HS-27A (cell line): ENCODE results near the gene SCNN1A.
A peak's percentile ranks its signal among the peaks of the same experiment; 100 is the strongest.

ENCODE experiments used
- DNase-seq: peaks from one replicate; pipeline ENCODE4 v3.0.0-alpha.2; 2012; ENCODE audit warnings: low read depth, missing footprints

The SCNN1A gene

DNA sequence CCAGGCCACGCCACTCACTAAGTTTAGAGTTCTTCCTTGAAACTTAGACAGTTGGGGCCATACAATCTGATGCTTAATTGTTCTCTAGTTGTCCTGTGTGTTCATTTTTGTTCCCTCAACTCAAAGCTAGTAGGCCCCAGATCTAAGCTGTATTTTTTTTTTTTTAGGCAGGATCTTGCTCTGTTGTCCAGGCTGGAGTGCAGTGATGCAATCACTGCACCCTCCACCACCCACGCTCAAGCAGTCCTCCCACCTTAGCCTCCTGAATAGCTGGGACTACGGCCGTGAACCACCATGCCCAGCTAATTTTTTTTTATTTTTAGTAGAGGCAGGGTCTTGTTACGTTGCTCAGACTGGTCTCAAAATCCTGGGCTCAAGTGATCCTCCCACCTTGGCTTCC is 41.0 kb downstream of the SCNN1A start:
- DNase-seq = no peak

DNA sequence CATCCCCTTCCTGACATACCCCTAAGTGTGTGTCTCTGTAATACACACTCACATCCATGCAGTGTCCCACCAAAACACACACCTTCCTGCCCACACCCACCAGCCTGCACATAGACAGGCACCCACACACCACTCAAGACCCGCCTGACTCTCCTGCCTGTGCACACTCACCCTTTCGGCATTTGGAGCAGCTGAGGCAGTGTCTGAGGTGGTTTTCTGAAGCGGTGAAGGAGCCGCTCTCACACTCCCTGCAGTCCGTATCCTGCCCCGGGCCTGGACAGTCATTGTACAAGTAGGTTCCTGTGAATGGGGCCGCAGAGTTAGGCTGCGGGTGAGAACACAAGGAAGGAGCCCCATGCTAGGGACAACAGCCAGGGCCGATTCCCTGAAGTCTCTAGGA is 41.8 kb downstream of the SCNN1A start:
- DNase-seq = no peak

DNA sequence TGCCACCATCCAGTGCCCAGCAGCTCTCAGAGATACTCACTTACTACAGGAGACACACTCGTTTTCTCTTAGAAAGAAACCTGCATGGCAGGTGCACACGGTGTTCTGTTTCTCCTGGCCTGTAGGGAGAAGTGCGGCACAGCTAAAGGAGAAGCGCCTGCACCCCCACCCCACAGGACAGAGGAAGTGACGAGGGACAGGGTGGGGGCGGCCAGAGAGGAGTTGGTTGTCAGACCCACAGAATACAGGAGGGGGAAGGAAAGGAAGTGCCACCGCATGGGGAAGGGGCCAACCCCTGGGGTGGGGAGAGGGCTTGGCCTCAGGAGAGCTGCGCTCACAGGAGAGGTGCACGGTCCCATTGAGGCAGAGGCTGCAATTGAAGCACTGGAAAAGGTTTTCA is 42.3 kb downstream of the SCNN1A start:
- DNase-seq = no peak

DNA sequence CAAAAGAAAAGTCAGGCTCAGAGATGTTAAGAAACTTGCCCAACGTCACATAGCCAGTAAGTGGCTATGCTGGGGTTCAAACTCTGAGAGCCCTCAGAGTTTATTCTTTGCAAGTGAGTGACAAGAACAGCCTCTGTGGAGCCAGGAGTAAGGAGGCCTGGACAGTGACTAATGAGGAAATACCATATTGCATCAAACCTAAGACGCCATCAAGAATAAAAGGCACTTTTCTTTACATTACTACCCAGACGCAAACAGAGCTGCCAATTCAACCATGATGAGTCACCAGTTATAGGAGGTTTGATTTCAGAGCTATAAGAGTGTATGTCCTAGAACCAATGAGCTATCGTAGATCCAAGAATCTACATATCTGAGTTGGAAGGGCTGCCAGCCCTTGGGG is 42.9 kb downstream of the SCNN1A start:
- DNase-seq = no peak

DNA sequence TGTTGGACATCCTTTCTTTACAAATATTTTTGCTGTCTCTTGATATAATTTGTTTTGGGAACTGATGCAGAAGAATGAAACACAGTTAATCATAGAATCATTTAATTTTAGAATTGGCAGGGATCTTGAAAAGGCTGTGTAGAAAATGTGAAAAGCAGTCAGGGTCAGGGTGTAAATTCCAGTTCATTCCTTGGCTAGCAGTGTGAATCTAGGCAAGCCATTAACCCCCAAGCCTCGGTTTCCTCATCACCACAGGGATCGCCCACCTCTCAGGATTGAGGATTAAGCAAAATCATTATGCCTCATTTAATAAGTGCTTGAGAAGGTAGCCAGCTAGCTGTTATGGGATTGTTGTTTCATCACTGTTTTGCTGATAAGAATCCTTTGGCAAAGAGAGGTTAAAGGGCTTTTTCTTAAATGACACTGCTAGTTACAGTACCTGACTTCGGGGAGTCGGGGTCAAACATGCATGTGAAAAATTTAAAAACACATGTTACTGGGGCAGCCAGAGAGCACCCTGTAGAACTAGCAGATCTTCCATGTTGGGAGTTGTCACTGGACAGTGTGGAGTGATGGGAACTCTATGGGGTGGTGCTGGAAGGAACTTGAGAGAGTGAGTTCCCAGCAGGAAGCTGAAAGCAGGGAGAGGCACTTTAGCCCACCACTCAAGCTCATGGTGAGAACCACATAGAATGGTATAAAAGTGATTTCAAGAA is 44.2 kb downstream of the SCNN1A start:
- no peak for DNase-seq

DNA sequence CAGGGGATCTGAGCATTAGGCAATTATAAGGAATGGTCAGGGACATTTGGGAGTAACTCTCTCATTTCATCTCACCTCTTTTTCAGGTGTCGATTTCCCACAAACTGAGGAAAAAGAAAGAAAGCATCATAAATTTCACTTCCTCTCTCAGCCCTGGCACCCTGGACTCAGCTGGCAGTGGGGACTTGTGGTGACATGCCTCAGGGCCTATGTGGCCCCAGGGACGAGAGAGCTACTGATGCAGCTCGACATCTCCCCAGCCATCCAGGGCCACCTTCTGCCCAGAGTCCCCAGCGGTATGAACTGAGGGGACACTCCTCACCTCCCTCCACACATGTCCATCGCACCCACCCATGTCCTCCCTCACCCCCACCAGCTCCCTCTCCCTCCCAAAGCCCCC is 45.2 kb downstream of the SCNN1A start:
- no peak for DNase-seq

DNA sequence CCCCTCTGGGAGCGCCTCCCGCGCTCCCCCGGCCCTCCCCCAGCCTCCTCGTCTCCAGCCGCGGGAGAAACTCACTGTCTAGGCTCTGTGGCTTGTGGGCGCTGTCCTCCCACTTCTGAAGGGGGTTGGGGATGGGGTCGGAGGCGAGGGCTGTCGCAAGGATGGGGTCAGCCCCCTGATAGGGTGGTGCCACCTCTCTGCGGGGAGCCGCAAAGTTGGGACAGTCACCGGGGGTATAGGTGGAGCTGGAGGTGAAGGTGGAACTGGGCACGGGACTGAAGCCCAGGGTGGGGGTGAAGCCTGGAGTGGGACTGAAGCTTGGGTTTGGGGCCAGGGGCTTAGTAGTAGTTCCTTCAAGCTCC is 45.7 kb downstream of the SCNN1A start:
- no peak for DNase-seq

DNA sequence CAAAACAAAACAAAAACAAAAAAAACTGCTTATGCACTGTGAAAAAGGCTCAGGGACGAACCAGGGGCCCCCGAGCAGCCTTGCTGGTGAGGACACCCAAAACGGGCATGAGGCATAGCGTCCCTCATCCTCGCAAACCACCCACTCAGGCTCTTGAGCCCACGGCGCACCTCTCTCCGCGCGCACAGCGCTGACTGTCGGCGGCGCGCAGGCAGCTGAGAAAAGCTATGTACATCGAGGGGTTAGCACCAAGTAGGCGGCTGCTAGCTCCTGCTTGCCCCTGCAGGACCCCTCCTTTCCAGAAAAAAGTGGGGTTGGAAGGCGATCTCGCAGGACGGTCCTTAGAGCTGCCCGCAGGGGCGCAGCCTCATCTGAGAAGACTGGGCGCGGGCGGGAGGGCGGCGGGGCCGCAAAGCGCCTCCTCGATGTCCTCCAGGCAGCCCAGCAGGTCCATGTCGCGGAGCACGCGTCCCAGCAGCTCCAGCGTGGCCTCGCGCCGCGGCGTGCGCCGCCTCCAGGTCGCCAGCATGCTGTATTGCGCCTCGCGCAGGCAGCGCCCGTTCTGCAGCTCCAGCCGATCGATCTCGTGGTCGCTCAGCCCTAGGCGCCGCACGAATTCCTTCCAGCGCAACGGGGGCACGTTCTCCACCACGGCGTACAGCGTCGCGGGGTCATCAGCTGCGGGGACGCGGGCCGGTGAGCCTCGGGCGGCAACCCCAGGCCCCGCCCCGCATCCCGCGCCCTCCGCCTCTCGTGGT is 46.2 kb downstream of the SCNN1A start:
- DNase-seq = no peak

DNA sequence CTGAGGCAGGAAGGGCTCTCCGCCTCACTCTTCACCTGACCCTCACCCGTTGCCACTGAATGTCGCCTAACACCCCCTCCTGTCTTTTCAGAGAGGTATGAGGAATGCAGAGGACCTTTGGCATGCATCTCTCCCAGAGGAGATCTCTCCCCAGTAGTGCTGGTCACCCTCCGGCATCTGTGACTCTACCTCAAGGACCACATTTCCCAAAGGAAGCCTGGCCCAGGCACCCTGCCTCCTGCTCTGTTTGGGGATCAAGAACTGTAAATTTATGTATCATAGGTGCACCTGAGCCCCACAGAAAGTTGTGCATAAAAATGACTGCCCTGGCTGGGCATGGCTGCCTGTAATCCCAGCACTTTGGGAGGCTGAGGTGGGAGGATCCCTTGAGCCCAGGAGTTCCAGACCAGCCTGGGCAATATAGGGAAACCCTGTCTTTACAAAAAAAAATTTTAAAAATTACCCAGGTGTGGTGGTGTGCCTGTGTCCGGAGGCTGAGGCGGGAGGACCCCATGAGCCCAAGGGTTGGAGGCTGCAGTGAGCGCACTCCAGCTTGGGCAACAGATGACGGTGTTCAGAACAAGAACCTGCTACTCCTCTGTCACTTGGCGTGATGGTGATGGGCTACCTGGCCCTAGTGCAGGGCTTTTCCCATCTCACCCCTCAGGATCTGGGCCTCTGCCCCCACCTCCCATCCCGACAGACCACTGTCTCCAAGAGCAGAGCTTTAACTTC is 47.2 kb downstream of the SCNN1A start:
- DNase-seq = no peak

DNA sequence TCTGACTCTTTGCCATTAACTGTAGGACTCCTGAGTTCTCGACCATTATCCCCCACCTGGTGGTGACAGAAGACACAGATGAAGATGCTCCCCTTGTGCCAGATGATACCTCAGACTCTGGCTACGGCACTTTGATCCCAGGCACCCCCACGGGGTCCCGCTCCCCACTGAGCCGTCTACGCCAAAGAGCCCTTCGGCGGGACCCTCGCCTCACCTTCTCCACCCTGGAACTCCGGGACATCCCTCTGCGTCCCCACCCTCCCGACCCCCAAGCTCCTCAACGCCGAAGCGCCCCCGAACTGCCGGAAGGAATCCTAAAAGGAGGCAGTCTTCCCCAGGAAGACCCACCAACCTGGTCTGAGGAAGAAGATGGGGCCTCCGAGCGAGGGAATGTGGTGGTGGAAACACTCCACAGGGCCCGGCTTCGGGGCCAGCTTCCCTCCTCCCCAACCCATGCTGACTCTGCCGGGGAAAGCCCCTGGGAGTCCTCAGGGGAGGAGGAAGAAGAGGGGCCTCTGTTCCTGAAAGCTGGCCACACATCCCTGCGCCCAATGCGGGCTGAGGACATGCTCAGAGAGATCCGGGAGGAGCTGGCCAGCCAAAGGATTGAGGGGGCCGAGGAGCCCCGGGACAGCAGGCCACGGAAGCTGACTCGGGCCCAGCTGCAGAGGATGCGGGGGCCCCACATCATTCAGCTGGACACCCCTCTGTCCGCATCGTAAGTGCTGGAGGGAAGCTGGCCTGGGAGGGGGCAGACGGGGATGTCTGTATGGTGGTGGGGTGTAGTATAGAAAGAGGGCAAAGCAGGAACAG is 47.9 kb downstream of the SCNN1A start:
- DNase-seq = no peak

DNA sequence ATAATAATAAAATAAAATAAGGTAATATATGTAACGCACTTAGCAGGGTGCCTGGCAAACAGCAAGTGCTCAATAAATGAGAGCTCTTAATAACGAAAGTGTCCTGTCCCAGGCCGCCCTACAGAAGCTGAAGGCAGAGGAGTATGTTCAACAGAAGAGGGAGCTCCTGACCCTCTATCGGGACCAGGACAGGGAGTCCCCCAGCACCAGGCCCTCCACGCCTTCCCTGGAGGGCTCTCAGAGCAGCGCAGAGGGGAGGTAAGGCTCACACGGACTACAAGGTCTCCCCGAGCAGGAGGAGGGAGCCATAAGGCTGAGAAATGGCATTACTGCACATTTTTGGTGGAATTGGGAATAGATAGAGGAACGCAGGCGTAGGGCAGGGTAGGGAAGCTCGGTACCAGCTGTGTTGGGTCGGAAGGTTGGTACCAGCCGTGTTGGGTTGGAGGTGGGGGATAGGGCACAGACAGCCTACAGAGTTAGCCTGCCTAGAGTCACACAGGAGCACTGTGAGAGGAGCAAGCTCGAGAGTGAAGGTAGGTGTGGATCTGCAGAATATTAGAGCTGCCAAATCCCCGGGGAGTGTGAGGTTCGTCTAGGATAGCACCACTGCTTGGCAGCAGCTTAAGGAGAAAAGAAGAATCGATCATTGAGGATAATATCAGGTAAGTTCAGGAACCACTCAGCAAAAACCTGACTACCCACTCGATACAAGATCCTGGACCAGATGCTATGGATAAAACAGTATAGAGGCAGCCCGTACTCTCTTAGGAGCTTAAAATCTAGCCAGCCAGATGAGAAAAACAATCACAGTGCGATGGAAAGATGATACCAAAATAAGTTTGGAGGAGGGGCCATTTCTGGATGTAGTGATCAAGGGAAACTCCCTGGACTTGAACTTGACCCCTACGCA is 48.8 kb downstream of the SCNN1A start:
- DNase-seq = no peak

DNA sequence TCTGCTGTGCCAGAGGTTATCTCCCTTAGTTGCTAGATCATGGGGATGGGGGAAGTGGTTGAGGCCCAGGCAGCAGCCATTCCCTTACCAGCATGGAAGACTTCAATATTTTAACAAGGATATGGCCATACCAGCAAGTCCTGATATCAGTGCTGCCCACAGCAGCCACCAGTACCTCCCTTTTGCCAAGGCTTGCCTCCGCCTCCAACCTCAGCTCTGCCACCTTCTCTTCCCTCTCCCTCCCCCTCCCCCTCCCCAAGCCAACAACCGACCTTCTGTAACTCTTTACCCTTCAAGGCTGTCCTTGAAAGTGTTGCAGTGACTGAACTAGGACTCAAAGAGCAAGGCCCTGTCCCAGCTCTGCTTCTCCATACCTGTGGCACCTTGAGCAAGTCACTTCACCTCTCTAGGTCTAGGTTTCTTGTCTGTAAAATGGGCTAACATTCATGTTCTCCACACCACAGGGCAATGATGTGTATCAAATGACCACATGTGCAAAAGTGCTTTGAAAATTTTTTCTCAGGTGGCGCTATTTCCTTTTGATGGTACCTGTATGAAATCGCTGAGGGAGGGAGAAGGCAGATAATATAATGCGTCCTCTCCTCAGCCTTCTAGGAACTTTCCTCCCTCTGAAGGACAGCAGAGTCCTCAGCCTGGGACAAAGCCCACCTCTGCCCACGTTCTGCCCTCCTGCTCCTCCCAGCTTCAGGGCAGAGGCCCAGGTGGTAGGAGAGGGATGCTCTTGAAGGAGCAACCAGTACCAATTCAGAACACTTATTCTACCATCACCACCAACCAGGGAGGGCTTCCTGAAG is 50.2 kb downstream of the SCNN1A start:
- DNase-seq = no peak

DNA sequence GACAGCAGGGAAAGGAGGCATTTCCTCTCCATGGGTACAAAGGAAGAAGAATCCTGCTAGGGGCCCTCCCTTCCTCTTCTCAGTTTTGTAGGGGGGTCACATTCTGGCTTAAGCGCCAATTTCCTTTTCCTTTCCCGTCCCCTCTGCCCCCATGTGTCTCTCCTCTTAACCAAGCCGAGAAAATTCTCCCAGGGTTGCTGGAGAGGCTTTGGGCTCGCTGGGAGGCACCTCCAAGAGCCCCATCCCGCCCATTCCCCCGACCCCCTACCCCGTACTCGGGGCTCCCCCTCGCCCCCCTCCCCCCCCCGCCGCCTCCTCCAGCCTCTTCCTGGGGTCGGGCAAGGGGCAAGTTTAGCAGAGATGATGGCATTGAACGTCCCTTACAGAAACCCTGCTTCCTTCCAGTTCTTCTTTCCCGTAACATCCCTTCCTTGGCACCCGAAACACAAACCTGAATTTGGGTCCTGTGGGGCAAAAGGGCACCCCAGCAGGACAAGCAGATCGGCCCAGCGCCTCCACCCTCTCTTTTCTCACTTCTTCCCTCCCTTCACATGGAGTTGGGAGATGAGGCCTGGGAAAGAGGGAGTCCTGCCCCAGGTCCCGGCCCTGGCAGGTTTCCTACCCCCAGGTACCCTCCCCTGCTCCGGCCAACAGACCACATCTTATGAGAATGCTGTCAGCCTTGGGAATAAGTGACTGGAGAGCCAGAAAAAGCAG is 51.2 kb downstream of the SCNN1A start:
- no peak for DNase-seq

DNA sequence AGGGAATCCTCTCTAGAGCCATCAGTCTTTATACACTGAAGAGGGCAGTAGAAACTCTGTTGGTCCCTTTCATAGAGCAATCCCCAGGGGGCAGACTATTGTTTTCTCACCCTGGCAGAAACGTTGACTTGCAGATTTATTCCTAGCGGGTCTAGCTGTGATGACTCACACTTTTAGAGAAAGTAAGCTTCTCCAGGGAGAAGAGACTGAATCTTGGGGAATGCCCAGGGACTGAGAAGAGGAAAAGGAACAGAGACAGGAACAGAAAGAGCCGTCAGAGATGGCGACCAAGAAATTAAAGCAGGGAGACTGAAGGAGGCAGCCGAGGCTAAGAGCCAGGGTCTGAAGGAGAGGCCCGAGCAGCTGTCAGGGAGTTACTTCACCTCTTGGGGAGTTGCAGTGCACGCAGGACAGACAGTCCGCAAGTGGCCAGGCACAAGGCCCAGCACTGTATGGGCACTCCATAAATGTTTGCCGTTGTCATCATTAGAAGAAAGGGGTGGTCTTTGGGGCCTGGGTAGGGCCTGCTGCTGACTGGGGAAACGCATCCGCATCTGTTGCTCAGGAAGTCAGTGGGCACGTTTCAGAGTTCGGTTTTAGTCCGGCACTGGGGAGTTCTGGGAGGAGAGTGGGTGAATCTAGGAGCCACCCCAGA is 51.9 kb downstream of the SCNN1A start:
- peak; percentile 83 for DNase-seq

DNA sequence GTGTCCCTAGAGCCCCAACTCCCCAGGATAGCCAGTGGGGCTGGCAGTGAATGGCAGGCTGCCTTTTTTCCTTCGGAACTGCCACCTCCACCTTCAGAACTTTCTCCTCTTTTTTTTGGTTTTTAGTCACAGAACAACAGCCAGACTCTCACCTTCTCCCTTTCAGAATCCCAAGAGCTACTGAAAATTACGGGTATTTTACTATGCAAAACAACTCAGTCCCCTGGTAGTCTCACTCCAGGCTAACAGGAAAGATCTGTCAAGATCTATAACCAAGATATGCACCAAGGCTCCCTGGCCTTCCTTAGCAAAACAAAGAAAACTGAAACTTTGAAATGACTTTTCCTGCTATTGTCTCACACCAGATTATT is 52.4 kb downstream of the SCNN1A start:
- no peak for DNase-seq

DNA sequence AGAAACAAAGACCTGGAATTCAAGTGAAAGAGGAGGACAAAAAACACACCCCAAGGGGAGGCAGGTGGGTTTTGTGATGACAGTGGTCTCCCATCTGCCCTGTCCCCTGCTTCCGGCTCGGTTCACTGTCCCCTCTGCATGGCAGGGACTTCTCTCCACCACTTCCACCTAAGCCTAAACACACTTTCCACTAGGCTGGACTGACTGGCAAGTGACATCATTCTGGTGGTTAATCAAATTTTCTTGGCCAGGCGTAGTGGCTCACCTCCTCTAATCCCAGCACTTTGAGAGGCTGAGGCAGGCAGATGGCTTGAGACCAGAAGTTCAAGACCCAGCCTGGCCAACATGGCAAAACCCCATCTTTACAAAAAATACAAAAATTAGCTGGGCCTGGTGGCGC is 53.0 kb downstream of the SCNN1A start:
- no peak for DNase-seq

DNA sequence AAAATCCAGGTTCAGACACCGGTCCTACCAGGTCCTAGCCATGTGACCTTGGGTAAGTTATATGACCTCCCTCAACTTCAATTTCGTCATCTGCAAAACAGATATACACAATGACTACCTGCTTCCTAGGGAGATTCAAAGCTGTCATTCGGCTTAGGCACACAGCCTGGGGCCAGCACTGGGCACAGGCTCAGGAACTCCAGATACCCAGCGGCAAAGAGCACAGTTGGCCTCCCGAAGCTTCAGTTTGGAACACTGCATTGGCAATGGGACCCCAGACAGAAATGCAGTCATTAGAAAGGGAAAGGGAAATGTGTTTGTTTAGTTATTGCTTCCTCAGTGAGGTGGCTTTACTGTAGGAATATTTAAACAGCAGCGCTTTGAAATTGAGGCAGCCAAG is 53.5 kb downstream of the SCNN1A start:
- no peak for DNase-seq

DNA sequence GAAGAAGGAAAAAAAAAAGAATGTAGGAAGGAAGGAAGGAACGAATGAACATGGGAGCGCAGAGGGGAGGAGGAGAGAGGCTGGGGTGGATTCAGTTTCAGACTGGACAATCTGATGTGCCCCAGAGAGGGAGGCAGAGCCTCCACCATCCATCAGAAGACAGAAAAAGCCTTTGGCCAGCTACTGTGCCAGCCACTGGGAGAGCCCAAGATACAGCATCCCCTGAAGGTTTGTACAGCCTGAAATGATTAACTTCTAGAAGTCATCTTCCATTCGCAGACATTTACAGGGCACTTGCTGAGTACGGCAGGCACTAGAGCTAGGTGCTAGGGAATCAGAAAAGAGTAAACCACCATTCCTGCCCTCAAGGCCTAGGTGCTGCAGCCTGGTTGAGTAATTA is 55.9 kb downstream of the SCNN1A start:
- no peak for DNase-seq

DNA sequence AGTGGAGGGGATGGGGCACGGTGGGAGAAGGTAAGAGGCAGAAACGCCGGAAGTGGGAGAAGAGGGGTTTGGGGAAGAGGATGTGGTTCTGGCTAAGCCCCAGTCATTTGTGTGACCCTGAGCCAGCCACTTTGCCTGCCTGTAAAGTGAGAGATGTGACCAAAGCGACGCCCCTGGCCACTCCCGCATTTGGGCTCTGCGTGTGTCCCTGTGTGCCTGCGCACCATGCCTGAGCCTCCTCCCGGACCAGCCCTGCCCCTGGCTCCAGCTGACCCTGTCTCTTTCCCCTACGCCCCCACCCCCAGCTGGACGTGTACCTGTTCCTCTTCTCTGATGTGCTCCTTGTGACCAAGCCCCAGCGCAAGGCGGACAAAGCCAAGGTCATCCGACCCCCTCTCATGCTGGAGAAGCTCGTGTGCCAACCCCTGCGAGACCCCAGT is 56.9 kb downstream of the SCNN1A start:
- no peak for DNase-seq
